OCI-LY7 (cell line): ENCODE results near the gene OLA1.

Experiments used
- EZH2phosphoT487 ChIP-seq: fragments of 200-600 bp; sonication (generic); IDR thresholded peaks from 2 replicates; pipeline ENCODE4 v1.6.1; 2018; ENCODE audit warnings: low read depth, borderline replicate concordance, mild to moderate bottlenecking, mixed run types, antibody characterized with exemption, low read length, moderate library complexity, mixed read lengths
- TF ChIP-seq, protein P1 (sequence below): fragments of 200-600 bp; sonication (generic); conservative IDR thresholded peaks from 2 replicates; pipeline ENCODE4 v1.5.1; 2014; ENCODE audit warnings: mild to moderate bottlenecking, antibody characterized with exemption, low read length, moderate library complexity, mixed read lengths

DNA sequence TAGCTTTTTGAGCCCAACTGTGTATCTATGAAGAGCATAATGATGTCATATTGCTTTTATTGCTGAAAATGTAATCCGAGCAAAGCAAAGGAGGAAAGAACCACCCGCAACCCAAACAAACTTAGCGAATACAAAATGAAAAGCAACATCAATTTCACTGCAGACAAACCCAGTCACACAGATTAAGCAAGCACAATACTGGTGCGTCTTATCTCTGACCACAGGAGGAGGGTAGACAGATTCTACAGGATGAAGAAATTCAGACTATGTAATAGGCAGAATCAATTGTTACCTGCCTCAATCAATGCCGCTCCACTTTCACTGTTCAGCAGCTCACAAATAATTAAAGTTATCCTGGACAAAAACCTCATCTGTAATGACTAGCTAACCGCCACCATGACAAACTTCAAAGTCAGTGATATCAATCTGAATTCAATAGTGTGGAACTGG, 167.6 kb downstream of the OLA1 start:
- TF ChIP-seq, protein P1, sequence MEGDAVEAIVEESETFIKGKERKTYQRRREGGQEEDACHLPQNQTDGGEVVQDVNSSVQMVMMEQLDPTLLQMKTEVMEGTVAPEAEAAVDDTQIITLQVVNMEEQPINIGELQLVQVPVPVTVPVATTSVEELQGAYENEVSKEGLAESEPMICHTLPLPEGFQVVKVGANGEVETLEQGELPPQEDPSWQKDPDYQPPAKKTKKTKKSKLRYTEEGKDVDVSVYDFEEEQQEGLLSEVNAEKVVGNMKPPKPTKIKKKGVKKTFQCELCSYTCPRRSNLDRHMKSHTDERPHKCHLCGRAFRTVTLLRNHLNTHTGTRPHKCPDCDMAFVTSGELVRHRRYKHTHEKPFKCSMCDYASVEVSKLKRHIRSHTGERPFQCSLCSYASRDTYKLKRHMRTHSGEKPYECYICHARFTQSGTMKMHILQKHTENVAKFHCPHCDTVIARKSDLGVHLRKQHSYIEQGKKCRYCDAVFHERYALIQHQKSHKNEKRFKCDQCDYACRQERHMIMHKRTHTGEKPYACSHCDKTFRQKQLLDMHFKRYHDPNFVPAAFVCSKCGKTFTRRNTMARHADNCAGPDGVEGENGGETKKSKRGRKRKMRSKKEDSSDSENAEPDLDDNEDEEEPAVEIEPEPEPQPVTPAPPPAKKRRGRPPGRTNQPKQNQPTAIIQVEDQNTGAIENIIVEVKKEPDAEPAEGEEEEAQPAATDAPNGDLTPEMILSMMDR, result no peak
- TF ChIP-seq EZH2phosphoT487, result no peak
